Activated CD4-positive, alpha-beta T cell treated with anti-CD3 and anti-CD28 coated beads for 1 hour (primary cell): ENCODE data around the gene ROBO3.

ENCODE experiments used
- DNase-seq: peaks from one replicate; pipeline ENCODE4 v3.0.0-alpha.2; 2020

Gene ROBO3

GRCh38 chr11:124846070-124846673, 19.1 kb upstream of the ROBO3 start:
- no peak for DNase-seq

DNA sequence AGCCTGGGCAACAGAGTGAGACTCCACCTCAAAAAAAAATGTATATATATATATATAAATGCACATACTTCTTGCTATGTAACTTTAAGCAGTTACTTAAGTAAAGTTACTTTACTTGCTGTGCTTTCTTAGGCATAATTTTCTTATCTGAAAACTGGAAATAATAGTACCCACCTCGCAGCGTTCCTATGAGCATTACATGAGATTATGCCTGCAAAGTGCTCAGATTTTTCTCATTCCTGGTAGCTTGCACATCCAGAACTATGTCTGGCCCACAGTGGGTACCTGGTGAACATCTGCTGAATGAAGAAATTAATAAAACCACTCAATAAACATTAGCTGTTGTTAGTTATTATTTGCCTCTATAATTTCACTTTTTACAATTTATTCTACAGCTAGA, 6.1 kb upstream of the ROBO3 start:
- no peak for DNase-seq

GRCh38 chr11:124861670-124862069, 3.6 kb upstream of the ROBO3 start:
- no peak for DNase-seq

- no peak for DNase-seq
Measured at GRCh38 chr11:124863137-124863825, 2.0 kb upstream of the ROBO3 start.

- DNase-seq = no peak
Measured at GRCh38 chr11:124863826-124864165, 1.4 kb upstream of the ROBO3 start.

DNA sequence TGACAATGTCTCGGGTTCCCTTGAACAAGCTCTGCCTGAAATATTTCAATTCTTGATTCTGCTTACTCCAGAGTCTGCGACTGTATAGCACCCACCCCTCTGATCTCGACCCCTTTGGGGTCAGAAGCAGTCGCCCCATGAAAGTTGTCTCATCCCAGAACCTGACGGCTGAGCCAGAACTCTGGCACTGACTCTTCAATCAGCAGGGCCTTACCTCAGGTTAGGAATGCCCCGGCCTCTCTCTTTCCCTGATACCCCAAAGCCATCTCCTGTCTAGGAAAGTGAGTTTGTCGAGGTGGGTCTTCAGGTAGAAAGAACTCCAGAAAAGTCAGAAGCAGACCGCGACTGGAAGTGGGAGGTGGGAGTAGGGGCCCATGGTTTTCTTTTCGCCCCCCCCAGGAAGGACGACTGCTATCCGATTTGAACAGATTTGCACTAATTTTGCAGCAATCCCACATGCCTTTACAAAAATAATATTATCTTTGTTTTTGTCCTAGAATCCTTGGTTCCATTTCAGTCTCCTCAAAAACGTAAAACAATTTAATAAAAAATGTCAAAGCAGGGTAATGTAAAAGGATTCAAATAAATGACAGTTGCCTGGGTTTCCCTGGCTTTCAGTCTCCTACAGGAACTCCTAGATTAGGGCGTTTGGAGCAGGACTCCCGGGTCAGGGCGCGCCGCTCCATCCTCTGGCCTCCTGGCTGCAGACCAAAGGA, 898 bp upstream of the ROBO3 start:
- no peak for DNase-seq

DNA sequence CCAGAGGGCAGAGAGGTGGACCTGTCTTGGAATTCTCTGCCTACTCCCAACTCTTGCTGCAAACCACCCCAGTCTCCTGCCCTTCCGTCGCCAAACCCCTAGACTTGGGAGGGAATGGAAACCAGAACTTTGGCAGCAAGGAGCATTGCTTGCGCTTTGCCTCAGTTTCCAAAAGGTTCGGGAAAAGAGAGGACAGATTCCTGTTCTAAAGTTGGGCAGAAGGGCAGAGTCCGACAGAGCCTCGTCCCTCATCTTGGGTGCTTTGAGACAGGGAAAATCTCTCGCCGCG, 396 bp upstream of the ROBO3 start:
- DNase-seq = no peak

DNA sequence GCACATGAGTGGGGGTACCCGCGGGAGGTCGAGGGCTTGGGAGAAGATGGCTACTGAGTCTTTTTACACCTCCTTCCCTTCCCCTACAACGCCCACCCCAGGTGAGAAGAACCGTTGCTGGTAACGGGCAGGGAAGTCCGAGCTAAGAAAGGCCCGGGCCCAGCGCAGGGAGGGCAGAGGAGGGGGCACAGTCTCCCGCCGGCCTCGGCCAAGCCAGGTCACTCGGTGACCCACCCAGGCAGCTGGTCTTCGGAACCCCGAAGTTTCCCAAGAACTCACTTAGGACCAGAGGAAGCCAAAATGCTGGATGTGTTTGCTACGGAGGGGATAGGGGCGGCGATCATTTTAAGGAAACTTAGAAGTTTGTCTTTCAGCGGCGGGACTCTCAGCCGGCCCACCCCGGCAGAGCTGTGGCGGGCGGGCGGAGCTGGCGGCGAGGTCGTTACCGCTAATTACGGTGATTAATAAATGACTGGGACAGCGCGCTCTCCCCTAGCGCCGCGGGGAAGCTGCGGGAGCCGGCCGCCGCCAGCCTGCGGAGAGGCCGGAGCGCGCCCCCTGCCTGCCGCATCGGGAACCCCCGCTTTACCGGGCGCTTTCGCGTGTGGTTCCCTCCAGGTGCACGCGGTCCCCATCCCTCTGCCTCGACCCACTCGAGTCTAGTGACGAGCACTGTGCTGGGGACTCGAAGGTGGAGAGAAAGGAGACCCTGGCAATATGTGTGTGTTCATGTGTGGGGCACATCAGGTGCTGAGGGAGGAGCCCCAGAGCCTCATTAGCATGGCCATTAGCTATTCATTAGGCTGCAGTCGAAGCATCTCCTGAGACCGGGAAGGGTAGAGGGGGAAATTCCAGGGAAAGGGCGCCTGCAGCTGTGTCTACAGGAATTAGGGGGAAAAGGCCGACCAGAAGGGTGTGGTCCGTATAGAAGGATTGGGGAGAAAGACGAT, 945 bp downstream of the ROBO3 start:
- DNase-seq = no peak

DNA sequence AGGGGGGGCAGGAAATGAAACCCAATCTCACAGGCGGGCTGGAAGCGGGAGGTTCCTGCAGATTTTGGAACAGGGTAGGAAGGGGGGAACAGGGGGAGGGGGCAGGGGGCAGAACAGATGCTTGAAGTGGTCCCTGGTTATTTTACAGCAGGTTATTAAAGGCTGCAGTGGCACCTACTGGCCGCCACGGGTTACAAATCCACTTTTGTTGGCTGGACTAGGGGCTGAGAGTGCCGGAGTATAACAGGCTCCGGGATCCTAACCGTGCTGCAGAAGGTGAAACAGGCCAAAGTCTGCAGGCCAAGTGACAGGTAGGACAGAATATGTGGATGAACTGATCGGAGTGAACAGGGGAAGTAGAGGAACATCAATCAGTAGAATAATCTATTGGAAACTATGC, 2.5 kb downstream of the ROBO3 start:
- no peak for DNase-seq

GRCh38 chr11:124868331-124869274, 3.4 kb downstream of the ROBO3 start:
- DNase-seq = no peak

- no peak for DNase-seq
Measured at GRCh38 chr11:124869331-124869730, 4.1 kb downstream of the ROBO3 start.

GRCh38 chr11:124869856-124870387, 4.7 kb downstream of the ROBO3 start:
- no peak for DNase-seq

DNA sequence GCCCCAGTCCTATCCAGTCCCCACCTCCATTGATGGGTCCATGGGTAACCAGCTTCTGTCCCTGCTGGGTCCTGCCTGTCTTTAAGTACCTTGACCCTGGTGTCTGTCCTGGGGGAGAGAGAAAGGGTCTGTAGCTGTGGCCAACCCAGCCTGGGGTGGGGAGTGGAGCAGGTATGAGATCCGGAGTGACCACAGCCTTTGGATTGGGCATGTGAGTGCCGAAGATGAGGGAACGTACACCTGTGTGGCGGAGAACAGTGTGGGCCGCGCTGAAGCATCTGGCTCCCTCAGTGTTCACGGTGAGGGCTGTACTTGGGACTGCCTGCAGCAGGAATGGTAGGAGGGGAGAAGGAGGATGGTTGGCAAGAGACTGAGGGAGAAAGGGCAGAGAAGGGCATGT, 5.2 kb downstream of the ROBO3 start:
- no peak for DNase-seq

- DNase-seq = no peak
Measured at GRCh38 chr11:124872280-124872679, 7.0 kb downstream of the ROBO3 start.

DNA sequence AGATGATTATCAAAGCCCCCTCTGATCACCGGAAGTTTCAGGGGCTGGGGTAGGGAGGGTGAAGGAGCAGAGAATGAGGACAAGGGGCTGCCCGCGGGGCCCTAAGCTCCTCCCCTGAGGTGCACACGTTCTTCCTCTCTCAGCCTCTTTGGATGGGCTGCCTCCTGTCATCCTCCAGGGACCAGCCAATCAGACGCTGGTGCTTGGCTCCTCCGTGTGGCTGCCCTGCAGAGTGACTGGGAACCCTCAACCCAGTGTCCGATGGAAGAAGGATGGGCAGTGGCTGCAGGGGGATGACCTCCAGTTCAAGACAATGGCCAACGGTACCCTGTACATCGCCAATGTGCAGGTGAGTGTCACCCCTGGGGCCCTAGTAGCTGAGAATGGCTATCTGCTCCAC, 7.5 kb downstream of the ROBO3 start:
- no peak for DNase-seq

DNA sequence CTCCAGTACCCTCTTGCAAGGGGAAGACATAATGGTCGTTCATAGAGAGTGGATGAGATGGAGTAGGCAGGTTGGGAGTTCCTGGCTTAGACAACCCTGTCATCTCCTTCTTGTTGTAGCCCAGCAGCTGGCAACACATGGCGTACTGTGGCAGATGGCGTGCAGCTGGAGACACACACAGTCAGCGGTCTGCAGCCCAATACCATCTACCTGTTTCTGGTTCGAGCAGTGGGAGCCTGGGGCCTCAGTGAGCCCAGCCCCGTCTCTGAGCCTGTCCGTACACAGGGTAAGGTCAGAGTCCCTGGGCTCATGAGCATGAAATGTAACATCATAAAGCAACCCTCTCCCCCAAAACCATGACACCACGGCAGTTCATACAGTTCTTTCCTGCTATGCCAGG, 8.7 kb downstream of the ROBO3 start:
- DNase-seq = no peak

DNA sequence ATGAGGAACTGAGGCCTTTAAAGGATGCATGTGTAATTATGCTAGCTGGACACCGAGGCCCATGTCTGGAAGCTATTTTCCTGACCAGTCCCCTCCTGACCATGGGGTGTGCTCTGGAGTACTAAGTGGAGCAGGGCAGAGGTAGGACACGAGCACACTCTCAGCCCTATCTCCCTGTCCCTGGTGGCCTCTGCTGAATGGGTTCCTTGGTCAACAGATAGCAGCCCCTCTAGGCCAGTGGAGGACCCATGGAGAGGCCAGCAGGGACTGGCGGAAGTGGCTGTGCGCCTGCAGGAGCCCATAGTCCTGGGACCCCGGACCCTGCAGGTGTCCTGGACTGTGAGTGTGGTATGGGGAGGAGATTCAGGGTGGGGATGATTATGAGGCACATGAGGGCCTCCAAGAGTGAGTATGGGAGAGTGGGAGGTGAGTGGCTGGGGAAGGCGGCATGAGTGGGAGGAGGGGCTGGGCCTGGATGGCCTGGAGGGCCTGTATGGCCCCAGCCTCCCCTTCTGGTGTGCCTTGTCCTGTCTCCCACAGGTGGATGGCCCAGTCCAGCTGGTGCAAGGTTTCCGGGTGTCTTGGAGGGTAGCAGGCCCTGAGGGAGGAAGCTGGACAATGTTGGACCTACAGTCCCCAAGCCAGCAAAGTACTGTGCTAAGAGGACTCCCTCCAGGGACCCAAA, 9.5 kb downstream of the ROBO3 start:
- DNase-seq = no peak

DNA sequence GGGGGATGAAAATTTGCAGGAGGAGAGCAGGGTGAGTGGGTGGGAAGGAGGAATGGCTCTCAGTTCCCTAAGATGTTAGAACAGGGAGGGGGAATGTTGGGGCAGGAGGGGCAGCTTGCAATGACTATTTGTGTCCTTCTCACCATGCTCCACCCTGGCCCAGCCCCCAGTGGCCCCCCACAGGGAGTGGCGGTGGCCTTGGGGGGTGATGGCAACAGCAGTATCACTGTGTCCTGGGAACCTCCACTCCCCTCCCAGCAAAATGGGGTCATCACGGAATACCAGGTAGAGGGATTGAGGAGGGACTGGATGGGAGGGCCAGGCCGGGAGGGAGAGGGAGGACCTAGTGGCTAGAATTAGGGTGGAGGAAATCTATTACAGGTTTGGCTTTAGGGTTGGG, 10.2 kb downstream of the ROBO3 start:
- DNase-seq = no peak

DNA sequence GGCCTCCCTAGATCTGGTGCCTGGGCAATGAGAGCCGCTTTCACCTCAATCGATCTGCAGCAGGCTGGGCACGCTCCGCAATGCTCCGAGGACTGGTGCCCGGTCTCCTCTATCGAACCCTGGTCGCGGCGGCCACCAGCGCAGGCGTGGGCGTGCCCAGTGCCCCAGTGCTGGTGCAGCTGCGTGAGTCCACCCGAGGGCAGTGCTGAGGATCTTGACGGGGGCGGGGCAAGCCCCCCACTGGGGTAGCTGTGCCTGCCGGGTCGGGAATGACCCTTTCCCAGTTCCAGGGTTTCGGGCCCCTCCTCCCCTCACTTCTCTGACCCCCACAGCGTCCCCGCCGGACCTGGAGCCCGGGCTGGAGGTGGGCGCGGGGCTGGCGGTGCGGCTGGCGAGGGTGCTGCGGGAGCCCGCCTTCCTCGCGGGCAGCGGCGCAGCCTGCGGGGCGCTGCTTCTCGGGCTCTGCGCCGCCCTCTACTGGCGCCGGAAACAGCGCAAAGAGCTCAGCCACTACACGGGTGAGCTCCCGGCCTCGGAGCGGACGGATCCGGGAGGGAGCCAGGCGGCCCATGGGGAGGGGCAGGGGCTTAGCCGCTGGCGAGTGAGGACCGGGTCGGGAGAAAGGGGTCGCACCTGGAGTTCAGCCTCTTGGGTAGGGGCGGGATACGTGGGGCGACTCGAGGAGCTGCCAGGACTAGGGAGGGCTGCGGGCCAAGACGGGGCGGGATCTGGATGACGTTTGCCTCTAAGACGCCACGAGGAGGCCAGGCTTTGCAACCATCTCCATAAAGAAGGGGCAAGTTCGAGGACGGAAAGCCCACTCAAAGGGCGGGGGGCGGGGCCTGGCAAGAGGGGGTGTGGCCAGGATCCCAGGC, 10.9 kb downstream of the ROBO3 start:
- DNase-seq = peak; percentile 62

- DNase-seq = no peak
Measured at GRCh38 chr11:124876818-124877630, 11.8 kb downstream of the ROBO3 start.
